Activated T-helper 1 cell treated with Interleukin-2 at 50 U/mL for 16 hours (primary cell): ENCODE results near the gene MAP3K1.
A peak's percentile ranks its signal among the peaks of the same experiment; 100 is the strongest.
"Not testable (repeated sequence)": the region's sequence is repeated elsewhere in the genome, so short reads cannot be mapped to it uniquely, and the experiment has no call there.

Experiments
- DNase-seq: peaks from one replicate; pipeline ENCODE4 v3.0.0-alpha.2; 2020; ENCODE audit warnings: low read depth

MAP3K1 gene

DNA sequence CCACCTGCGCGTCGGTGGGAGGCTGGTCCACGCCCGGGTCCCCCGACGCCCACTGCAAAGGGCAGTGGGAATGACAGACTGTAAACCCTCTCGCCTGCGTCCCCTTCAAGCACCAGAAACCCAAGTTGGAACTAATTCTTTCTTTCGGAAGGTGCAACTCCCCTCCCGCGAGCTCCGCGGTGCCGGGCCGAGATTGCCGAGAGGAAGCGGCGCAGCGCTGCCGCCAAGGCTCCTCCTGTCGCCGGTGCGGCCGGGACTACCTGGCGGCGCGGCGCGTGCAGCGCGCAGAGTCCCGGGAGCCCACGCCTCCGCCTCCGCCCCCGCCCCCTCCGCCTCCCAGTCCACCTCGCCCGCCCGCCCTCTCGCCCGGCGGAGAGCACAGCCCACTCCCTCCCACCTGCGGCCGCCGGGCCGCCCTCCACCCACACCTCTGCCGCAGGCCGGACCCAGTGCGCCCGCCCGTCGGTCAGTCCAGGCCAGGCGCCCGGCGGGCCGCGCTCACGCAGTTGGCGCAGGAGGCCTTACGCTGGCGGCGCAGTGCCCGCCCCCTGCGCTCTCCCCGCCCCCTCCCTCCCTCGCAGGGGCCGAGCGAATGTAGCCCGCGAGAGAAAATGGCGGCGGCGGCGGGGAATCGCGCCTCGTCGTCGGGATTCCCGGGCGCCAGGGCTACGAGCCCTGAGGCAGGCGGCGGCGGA is at the start of gene MAP3K1:
Gene MAP3K1, plus strand, starts transcription at position 587 of the 695 bp plus-strand sequence. Its CDS starts 25 bp downstream, at position 612.
- DNase-seq = peak; percentile 74

DNA sequence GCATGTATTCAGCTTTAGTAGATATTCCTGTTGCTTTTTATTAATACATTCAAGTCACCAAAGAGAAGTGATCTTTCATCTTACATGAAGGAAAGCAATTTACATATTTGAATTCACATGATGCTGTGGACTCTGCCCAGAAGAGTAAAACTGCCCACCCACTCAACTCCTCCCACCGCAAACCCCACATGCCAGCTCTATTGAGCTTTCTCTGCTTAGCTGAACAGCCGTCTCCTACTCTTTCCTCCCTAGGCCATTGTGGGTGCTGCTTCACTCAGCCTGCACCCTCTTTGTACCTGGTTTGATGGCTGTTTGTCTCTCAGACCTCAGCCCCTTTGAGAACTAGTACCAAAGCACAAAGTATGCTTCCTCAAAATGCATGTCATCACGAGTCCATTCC is 48.4 kb upstream of the MAP3K1 start:
- no peak for DNase-seq

DNA sequence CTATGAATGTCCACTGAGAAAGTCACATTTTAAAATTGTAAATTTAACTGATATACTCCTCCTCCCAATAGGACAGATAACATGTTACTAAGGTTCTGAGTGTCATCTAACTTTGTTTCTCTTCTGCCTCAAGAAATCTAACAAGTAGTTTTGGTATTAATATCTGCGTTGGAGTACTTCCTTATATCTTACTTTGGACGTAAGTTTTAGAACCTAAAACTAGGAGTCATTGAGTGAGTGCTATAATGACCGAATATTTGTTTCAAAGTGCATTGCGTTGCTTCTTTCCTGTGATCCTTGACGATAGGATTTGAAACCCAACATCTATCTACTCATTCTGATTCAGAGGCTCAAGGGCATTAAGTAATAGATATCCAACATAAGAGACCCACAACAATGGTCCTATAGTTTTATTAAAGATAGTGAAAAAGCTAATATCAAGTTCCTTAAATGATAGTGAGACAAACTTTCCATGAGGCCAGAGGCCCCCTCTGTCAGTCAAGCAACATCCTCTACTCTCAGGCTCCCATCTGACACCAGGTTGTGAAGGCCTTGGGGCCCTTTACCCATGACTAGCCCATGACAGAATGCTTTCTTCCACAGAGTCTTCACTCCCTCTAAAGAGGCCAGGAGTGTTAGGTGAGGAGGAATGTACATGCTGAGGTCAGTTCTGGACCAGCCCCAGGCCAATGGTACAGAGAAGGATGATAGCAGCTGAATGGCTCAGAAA is 45.3 kb upstream of the MAP3K1 start:
- DNase-seq = no peak

DNA sequence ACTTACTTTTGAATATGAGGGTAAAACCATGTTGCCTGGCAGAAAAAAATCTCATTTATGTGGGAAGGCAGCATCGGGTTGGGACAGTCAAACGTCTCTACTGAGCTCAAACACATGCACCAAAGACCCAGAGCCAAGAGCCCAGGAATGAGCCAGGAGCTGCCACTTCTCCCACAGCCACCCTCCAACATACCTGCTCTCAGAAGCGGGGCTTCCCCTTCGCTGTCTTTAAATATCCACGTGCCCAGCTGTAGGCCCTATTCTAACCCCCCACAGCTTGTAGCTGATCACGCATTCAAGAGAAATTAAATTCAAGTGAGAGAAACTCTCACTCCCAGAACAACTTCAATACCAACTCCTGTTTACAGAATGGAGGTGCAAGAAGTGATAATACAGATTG is 42.6 kb upstream of the MAP3K1 start:
- DNase-seq = no peak

DNA sequence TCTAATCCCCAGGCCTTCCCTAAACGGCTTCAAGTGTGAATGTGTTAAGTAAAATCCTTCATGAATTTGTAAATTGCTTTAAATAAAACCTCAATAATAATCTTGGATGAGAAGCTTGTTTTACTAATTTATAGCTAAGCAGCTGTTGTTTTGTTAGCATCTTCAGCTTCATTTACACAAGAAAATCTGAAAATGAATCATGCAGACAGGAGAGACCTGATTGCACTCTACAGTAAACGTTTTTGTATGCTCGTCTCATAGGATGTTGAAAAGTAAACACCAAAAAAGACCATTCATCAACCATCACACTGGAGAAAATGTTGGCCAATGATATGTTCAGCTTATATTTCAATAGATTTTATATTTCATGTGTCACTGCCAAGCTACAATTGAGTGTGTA is 40.4 kb upstream of the MAP3K1 start:
- DNase-seq = no peak

DNA sequence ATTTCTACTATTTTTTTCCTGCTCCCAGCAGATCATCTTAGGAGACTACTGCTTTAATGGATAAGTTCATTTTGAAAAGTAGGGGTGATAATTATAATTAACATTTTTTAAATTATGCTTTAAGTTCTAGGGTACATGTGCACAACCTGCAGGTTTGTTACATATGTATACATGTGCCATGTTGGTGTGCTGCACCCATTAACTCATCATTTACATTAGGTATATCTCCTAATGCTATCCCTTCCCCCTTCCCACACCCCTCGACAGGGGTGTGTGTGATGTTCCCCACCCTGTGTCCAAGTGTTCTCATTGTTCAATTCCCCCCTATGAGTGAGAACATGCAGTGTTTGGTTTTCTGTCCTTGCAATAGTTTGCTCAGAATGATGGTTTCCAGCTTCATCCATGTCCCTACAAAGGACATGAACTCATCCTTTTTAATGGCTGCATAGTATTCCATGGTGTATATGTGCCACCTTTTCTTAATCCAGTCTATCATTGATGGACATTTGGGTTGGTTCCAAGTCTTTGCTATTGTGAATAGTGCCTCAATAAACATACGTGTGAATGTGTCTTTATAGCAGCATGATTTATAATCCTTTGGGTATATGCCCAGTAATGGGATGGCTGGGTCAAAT is 39.0 kb upstream of the MAP3K1 start:
- DNase-seq = not testable (repeated sequence)

DNA sequence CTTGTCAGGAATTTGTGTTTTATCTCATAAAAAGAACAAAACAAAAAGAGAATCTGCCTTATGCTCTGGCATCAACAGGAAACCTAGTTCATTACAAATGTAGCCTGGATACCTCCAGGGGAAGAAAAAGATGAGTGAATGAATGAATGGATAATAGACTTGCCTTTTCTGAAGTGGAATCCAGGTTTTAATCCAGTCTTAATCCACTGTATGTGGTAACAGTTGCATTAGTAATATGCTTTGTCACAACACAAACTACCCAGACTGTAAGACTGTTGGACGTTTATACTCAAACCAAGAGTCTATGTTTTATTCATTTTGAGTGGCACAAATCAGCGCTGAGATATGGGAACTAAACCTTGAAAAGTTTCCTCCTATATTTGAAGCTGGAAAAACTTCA is 32.1 kb upstream of the MAP3K1 start:
- DNase-seq = no peak

DNA sequence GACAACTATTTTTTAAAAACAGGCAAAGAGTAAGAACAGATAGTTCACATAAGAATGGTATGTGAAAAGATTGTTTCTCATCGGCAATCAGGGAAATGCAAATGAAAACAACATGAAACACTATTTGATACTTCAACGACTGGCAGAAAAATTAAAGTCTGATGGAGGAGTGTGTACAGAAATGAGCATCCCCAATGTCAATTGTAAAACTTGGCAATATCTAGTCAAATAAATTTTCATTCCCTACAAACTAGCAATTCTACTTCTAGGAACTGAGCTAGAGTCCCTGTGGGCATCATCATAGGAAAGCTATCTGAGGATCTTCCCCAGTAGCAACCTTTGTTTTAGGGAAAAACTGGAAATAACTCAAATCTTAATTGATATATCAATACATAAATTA is 29.0 kb upstream of the MAP3K1 start:
- DNase-seq = no peak

DNA sequence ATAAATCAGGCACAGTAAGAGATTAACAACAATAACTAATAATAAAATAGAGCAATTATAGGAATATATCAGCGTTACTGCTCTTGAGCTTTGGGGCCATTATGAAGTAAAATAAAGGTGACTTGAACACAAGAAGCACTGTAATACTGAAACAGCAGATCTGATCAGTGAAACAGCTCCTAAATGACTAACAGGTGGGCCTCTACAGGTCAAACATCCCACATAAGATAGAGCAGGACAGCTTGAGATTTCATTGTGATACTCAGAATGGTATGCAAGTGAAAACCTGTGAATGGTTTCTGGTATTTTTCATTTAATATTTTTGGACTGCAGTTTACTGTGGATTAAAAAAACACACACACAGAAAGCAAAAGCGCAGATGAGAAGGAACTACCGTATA is 24.0 kb upstream of the MAP3K1 start:
- DNase-seq = no peak

DNA sequence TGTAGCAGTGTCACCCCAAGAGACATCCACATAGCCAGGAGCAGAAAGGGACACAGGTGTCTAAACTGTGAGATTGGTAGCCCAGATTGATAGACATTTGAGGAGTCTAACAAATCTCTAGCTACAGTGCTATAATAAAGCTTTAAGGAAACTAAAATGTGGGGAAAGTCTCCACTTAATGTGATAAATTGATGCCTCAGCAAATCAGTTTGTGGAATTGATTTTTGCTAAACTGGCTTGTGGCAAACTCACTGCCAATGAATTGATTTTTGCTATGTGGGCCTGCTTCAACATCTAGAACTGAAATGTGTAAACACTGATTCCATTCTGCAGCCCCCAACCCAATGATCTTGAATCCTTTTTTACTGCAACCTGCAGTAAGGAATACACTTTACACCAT is 16.8 kb upstream of the MAP3K1 start:
- no peak for DNase-seq

DNA sequence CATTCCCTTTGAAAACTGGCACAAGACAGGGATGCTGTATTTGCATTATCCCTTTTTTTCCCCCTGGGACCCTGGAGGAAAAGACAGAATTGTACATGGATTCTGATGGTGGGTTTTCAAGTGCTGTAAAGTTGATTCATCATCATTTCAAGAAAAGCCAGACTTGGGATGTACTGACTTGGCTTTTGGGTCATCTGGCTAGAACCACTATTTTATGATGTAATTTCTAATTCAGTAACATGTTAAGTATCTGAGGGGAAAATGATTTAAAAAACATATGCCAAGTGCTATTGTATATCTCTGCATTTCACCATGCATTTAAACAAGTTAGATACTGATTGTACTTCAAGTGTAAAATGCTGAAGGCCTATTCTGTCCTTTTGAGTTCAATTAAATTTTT is 15.2 kb upstream of the MAP3K1 start:
- DNase-seq = no peak

DNA sequence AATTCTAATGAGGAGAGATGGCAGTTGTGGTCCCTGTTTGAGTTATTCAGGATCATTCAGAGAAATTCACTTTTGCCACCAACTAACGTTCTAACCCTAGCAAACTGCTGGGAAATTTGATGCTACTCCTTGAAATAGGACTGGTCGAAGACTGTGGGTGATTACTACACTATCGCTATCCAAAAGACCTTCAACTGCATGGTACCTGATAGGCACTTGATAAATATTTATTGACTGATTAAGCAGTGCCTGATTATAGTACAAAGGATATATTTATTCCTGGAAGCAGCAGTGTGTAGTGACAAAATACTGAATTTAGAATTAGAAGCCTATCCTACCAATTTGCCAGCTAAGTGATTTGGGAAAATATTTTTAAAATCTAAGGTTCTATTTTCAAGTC is 14.1 kb upstream of the MAP3K1 start:
- no peak for DNase-seq

DNA sequence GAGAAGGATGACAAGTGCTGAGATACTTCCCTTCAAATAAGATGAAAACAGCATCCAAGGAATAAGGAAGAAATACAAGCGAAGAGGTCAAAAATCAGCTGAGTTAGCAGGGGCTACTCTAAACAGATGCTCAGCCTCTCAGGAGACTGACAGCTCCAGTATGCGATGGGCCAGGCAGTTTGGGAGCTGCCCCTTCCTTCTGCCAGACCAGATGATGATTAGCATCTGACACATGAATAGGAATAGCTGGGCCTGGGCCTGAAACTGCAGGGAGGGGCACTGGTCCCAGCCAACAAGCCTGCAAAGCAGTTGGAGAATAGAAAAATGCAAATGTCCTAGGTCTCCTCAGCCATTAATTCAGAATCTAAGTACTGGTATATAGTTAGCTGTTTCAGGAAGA is 13.1 kb upstream of the MAP3K1 start:
- no peak for DNase-seq

DNA sequence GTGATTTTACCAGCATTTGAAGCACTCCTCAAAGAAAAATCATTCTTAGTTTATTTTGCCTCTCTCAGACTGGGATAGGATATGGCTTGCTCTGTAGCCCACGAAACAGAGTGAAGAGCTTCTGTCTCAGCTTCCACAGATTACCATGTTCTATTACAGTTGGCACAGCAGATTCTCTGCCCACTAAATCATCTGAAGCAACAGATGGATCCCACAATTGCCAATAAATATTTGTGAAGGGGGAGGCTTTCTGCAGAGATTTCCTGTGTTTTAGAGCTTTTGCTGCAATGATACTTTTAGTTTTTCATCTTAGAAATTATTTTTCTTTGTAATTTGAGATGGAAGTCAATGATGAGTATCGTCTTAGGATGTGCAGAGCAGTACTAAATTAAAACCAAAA is 12.3 kb upstream of the MAP3K1 start:
- no peak for DNase-seq

DNA sequence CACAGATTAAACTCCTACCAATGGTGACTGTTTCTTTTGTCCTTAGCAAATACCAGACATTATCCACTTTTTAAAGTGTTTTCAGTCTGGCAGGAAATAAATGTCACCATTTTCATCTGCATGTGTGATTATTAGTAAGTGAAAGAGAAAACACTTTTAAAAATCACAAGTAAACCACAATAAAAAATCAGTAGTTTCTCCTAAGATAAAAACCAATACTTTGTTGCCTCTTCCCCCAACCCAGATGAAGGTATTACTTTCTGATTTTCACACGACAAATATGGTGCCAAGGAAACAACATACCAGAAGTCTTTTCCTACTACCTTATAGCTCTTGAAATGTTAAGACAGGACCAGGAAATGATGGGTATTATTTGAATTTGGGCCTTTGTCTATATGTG is 11.5 kb upstream of the MAP3K1 start:
- DNase-seq = no peak

DNA sequence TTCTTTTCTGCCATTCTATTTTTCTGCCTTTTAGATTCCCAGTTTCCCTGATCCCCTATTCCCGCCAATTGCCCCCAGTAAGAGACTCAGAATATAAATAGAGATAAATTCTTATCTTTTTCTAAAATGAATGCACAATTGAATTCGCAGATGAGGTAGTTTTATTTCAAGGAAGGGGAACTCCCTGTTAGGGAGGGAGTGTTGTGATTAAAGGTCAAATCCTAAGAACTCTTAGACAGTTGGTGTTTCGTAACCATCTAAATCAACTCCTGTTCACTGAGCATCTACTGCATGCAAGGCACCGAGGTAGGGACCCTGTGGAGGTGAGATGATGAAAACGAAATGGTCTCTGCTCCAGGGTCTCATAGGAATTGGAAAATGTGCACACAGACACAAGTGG is 7.7 kb upstream of the MAP3K1 start:
- no peak for DNase-seq

DNA sequence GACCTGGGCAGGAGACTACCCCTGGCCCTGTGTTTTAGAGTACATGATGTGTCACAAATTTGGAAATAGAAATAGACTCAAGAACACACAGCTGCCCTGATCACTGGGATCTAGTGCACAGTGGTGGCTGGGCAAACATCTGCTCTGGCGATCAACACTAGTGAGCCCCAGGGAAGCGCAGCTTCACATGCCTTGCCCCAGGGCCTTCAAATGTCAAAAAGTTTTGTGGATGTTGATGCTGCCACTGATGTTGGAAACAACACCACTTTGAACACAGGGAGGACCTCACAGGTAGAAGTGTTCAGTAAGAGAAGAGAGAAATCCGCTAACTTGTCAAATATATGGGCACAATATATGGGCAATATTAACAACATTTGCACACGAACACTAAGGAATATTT is 7.1 kb upstream of the MAP3K1 start:
- DNase-seq = no peak

DNA sequence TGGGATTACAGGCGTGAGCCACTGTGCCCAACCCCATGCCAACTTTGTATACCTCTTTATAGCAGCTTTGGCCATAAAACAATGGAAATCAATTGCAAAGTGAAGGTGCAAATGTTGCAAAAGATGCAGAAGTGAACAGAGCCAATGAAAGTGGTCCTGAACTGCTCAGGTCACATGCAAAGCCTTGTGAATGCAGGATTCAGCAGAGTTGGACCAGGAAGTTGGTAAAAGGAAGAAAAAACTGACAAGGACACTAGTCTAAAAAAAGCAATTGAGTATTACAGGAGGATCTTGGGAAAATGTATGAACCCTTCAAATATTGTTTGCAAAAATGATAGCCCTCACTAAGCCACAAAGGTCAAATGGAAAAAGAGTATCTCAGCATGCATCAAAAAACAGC is 4.5 kb upstream of the MAP3K1 start:
- DNase-seq = no peak

DNA sequence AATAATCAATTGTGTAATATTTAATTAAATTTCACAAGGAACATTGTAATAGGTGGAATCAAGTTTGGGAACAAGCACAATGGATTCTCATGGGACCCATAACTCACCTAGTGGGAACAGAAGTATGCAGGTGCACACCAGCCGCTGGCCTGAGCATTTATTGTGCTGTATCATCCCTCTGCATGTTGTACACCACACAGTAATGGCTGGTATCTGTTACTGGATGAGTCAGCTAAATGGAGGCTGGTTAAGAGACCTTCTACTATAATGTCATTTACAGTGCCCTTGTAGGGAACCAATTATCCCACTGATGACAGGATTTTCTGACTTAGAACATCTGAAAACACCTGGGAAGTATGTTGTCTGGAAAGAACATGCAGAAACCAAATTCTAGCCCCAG is 3.2 kb upstream of the MAP3K1 start:
- no peak for DNase-seq

DNA sequence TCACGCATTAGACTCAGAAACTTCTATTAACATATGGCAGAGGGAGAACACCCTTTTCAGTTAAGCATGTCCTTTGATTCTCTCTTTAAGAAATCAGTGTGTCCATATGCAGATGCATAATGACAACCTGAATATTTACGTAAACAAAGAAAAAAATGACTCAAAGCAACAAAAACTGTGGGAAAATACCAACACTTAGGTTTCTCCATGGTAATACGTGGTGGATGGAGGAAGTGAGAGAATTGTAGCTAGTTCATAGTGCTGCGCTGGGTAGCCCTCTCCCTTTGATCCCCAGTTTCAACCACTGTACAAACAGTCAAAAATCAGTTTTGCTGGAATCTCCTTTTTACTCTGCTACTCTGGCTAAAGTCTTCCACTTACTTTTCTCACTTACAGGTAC is 2.0 kb upstream of the MAP3K1 start:
- no peak for DNase-seq

DNA sequence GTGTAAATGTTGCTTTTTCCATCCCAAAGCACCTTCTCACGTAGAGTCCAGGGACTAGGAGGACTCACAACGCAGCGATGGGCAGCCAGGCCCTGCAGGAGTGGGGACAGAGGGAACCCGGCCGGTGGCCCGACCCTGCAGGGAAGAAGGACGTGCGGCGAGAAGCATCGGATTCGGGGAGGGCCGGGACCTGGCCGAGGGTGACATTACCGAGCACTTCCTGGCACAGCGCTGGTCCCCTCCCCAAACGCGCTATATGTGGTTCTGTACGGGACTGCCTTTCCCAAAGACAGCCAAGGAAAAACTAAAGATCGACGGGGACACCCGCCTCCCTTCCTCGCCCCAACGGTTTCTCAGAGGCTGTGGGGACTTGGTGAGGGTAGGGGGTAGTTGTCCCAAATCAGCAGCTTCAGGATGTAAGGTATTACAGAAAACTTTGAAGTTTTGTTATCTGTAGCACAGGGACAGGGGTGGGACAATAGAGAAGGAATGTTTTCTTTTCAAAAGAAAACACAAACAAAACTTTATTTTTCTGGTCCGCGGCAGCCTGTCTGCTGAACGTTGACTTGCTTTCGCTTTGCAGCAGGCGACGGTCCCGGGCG is 887 bp upstream of the MAP3K1 start:
- DNase-seq = peak; percentile 27

DNA sequence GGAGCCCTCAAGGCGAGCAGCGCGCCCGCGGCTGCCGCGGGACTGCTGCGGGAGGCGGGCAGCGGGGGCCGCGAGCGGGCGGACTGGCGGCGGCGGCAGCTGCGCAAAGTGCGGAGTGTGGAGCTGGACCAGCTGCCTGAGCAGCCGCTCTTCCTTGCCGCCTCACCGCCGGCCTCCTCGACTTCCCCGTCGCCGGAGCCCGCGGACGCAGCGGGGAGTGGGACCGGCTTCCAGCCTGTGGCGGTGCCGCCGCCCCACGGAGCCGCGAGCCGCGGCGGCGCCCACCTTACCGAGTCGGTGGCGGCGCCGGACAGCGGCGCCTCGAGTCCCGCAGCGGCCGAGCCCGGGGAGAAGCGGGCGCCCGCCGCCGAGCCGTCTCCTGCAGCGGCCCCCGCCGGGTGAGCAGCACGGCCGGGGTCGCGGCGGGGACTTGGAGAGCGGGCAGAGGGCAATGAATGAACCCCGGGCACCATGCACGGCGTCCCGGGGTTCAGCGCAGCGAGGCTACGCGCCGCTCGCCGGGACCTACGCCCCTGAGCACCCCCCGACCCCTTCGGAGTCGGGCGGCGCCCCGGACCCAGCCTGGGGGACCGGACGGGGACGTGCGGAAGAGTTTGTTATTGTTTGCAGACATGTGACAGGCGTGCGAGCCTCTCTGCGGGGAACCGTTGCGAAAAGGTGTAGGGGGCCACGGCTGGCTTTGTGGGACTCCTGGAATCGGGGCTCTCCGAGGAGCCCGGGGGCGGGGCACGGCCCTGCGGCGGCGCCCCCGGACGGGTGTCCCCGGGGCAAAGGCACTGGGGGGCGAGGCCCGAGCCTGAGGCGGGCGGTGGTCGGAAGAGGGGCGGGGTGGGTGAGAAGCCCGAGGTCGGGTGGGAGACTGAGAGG is 553 bp downstream of the MAP3K1 start:
- DNase-seq = peak; percentile 26
